Smooth muscle cell (in vitro differentiated cells): Measurements from ENCODE around the gene LAMA2. TPM values are rescaled to one million over a fixed set of nuclear protein-coding genes. Genes with fewer than 3 reads are reported as not detected.

Source experiments
- DNase-seq: peaks from one replicate; lab custom pipeline; 2025; ENCODE audit not compliant: unreplicated experiment; lab: John Stamatoyannopoulos, UW
- H2AFZ ChIP-seq: fragments of 200-600 bp; sonication (generic); 2 replicates; pipeline ENCODE4 v1.6.0; 2016; ENCODE audit warnings: antibody characterized with exemption, low read depth, mild to moderate bottlenecking
- H3F3A ChIP-seq: fragments of 200-600 bp; sonication (generic); 2 replicates; pipeline ENCODE4 v1.6.0; 2017; ENCODE audit warnings: antibody characterized with exemption, low read depth
- H3K27ac ChIP-seq: fragments of 200-600 bp; sonication (generic); 2 replicates; pipeline ENCODE4 v1.5.1; 2016; ENCODE audit warnings: low read depth, mild to moderate bottlenecking
- H3K27me3 ChIP-seq: fragments of 200-600 bp; sonication (generic); 2 replicates; pipeline ENCODE4 v1.6.1; 2016; ENCODE audit warnings: low read depth, mild to moderate bottlenecking
- H3K36me3 ChIP-seq: fragments of 200-600 bp; sonication (generic); 2 replicates; pipeline ENCODE4 v1.5.1; 2016; ENCODE audit warnings: low read depth
- H3K4me1 ChIP-seq: fragments of 200-600 bp; sonication (generic); 2 replicates; pipeline ENCODE4 v1.5.1; 2016; ENCODE audit warnings: low read depth
- H3K4me2 ChIP-seq: fragments of 200-600 bp; sonication (generic); 2 replicates; pipeline ENCODE4 v1.6.0; 2016; ENCODE audit warnings: mild to moderate bottlenecking
- H3K4me3 ChIP-seq: fragments of 200-600 bp; sonication (generic); 2 replicates; pipeline ENCODE4 v1.5.1; 2016; ENCODE audit warnings: mild to moderate bottlenecking
- H3K79me2 ChIP-seq: fragments of 200-600 bp; sonication (generic); 2 replicates; pipeline ENCODE4 v1.6.0; 2016; ENCODE audit warnings: low read depth, mild to moderate bottlenecking
- H3K9ac ChIP-seq: fragments of 200-600 bp; sonication (generic); 2 replicates; pipeline ENCODE4 v1.6.0; 2016; ENCODE audit warnings: low read depth
- H3K9me3 ChIP-seq: fragments of 200-600 bp; sonication (generic); replicated peaks from 2 replicates; pipeline ENCODE4 v1.5.1; 2016; ENCODE audit warnings: low read depth
- H4K20me1 ChIP-seq: fragments of 200-600 bp; sonication (generic); 2 replicates; pipeline ENCODE4 v1.6.0; 2016; ENCODE audit warnings: low read depth
- CTCF ChIP-seq: fragments of 200-600 bp; sonication (generic); IDR thresholded peaks from 2 replicates; pipeline ENCODE4 v1.5.1; 2017; ENCODE audit warnings: borderline replicate concordance, mild to moderate bottlenecking, antibody characterized with exemption; ENCODE audit not compliant: insufficient read depth, poor library complexity, severe bottlenecking
- WGBS: methylation state at CpG from one replicate; pipeline ENCODE4 v1.1.7; 2016; ENCODE audit warnings: low lambda C conversion rate; 5-methylcytosine and 5-hydroxymethylcytosine counted together
- polyA plus RNA-seq: library from polyadenylated mRNA; unstranded; fragments of >200 nt; fragmentation: Nextera tagmentation; extraction: Ambion mirVana; gene quantifications from 2 replicates; pipeline ENCODE4 v1.2.1, GENCODE V29; 2016
- total RNA-seq: library from RNA; depleted of rRNA; stranded (reverse); fragments of >200 nt; gene quantifications from 2 replicates; pipeline ENCODE4 v1.2.3, GENCODE V29; 2014

LAMA2 gene
- total and polyA plus RNA-seq, 2 experiments from 2014 or later: 21.7 to 92.9 TPM

DNA sequence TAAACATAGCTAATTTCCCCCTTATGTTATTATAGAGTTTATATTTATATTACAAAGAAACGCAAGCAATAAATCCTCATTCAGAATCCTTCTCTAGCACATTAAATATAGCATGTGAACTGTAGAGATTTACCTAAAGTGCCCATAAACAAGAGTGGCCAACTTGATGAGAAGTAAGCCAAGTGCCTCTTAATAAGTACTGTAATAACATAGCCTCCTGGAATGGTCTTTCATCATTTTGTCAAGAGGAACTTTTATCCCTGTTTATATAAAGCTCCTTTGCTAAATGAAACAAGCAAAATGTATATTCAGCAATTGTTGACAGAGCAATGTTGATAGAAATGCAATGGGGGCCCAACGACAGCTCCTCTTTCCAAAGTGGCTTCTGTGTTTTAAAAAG is 632.1 kb downstream of the LAMA2 start:
- Histone ChIP-seq H3K9ac (no peak overlapping the region), H3K79me2 (no peaks in the 10 kb centered on the region), H3F3A (no peaks in the 10 kb centered on the region), H3K4me2 (no peak overlapping the region), H3K27me3 (no peaks in the 10 kb centered on the region), H4K20me1 (no peaks in the 10 kb centered on the region), H3K4me1 (no peaks in the 10 kb centered on the region), H3K9me3 (no peaks in the 10 kb centered on the region), H3K36me3 (peaks cover 9% of the 10 kb centered on the region), H3K4me3 (no peak overlapping the region), H2AFZ (no peak overlapping the region), H3K27ac (no peak overlapping the region)
- no peak for TF ChIP-seq CTCF
- WGBS: 93% methylated on average over 2 of the region's 2 CpGs
- DNase-seq: no peak

DNA sequence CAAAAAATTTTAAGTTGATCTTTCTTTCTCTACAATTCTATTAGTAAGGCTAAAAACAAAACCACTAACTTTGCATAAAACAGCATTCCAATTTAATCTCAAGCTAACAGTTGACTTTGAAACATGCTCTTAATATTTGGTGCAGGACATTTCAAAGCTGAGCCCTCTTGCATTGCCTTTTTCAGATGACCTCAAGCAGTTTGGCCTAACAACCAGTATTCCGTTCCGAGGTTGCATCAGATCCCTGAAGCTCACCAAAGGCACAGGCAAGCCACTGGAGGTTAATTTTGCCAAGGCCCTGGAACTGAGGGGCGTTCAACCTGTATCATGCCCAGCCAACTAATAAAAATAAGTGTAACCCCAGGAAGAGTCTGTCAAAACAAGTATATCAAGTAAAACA is 633.1 kb downstream of the LAMA2 start:
- no peak for TF ChIP-seq CTCF
- Histone ChIP-seq H3F3A (no peaks in the 10 kb centered on the region), H4K20me1 (no peaks in the 10 kb centered on the region), H2AFZ (no peak overlapping the region), H3K9me3 (no peaks in the 10 kb centered on the region), H3K9ac (no peak overlapping the region), H3K27me3 (no peaks in the 10 kb centered on the region), H3K36me3 (peaks cover 9% of the 10 kb centered on the region), H3K4me3 (no peak overlapping the region), H3K79me2 (no peaks in the 10 kb centered on the region), H3K4me2 (no peak overlapping the region), H3K27ac (no peak overlapping the region), H3K4me1 (no peaks in the 10 kb centered on the region)
- no peak for DNase-seq
- 97% methylated on average over 3 of the region's 3 CpGs for WGBS

DNA sequence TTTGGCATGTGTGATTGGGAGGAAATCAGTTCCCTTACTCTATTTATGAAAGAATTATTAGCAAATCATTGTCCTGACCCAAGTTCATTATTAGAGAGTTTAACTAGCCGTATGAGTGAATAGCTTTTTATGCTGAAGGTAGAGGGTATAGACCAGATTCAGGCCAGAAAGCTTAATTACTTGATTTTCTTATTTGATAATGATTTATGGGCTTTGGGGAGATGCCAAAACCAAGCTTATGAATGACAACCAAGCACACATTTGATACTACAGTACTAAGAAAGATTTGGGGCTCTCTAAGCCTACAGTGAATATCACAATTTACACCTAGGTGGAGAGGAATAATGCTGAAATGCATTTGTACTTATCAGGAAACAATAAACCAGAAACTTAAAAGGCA is 633.8 kb downstream of the LAMA2 start:
- WGBS: 93% methylated on average over 1 of the region's 1 CpG

More for the DNA sequence above, 633.8 kb downstream of the LAMA2 start:
- Histone ChIP-seq H3K27ac (no peak overlapping the region), H3K4me2 (no peak overlapping the region), H4K20me1 (no peaks in the 10 kb centered on the region), H3K27me3 (no peaks in the 10 kb centered on the region), H3K4me1 (no peaks in the 10 kb centered on the region), H2AFZ (no peak overlapping the region), H3K9ac (no peak overlapping the region), H3F3A (no peaks in the 10 kb centered on the region), H3K79me2 (no peaks in the 10 kb centered on the region), H3K4me3 (no peak overlapping the region), H3K9me3 (no peaks in the 10 kb centered on the region), H3K36me3 (peaks cover 9% of the 10 kb centered on the region)
- DNase-seq: no peak
- TF ChIP-seq CTCF: no peak
